Hypothalamus (tissue), 51 donors: ENCODE results near the gene SGPP2.

Experiments used
- DNase-seq, 51 donors: peaks; one replicate each; lab custom pipeline; 2025; lab: John Stamatoyannopoulos, UW

SGPP2 gene

GRCh38 chr2:222521099-222521498 lies 96.8 kb downstream of the SGPP2 start:
- no peak for DNase-seq

GRCh38 chr2:222522082-222522481 lies 97.7 kb downstream of the SGPP2 start:
- DNase-seq: no peak

- no peak for DNase-seq
Observed at GRCh38 chr2:222523783-222524544, 99.6 kb downstream of the SGPP2 start.

DNA sequence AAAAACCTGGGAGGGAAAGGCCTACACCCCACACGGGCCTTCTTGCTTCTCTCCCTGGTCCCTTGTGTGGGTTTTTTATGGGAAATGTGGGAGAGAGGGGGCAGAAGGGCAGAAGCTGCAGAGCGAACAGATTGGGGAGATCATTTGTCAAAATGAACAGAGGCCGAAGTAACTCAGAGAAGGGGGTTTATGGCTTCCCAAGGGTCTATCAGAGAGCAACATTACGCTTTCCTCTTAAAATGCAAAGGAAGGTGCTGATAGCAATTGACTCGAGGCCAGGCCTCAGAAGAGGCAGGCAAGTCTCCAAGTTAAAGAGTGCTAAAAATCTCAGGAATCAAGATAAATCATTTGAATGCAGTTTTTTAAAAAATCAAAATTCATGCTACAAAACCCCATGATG lies 101.5 kb downstream of the SGPP2 start:
- no peak for DNase-seq

GRCh38 chr2:222526480-222527277 lies 102.3 kb downstream of the SGPP2 start:
- no peak for DNase-seq

- DNase-seq: no peak
Observed at GRCh38 chr2:222532315-222532714, 108.0 kb downstream of the SGPP2 start.

- DNase-seq: no peak
Observed at GRCh38 chr2:222535477-222535876, 111.1 kb downstream of the SGPP2 start.

- no peak for DNase-seq
Observed at GRCh38 chr2:222538535-222538934, 114.2 kb downstream of the SGPP2 start.

GRCh38 chr2:222544661-222545060 lies 120.3 kb downstream of the SGPP2 start:
- no peak for DNase-seq

- DNase-seq: no peak
Observed at GRCh38 chr2:222545823-222546795, 121.8 kb downstream of the SGPP2 start.

- DNase-seq: no peak
Observed at GRCh38 chr2:222547083-222547482, 122.7 kb downstream of the SGPP2 start.

GRCh38 chr2:222548992-222549391 lies 124.6 kb downstream of the SGPP2 start:
- DNase-seq: peak in 6 of 51 donors; percentile 6 to 21 (median 11)

DNA sequence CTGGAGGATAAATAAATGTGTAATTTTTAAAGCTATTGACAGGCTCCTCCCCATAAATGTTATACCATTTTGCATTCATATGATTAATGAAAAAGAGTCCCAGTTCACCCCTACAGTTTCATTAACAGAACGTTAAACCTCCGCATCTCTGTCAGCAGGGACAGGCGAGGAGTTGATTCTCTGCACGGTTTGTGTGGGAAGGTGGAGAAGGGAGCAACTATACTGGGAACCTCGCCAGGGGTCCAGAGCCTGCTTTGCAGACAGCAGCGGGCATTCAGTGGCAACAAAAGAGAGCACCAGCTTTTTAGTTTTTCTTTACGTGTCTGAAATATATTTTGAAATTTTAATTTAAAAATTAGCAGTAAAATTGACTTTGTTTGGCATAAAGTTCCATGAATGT lies 130.2 kb downstream of the SGPP2 start:
- DNase-seq: no peak

GRCh38 chr2:222561151-222561550 lies 136.8 kb downstream of the SGPP2 start:
- no peak for DNase-seq

DNA sequence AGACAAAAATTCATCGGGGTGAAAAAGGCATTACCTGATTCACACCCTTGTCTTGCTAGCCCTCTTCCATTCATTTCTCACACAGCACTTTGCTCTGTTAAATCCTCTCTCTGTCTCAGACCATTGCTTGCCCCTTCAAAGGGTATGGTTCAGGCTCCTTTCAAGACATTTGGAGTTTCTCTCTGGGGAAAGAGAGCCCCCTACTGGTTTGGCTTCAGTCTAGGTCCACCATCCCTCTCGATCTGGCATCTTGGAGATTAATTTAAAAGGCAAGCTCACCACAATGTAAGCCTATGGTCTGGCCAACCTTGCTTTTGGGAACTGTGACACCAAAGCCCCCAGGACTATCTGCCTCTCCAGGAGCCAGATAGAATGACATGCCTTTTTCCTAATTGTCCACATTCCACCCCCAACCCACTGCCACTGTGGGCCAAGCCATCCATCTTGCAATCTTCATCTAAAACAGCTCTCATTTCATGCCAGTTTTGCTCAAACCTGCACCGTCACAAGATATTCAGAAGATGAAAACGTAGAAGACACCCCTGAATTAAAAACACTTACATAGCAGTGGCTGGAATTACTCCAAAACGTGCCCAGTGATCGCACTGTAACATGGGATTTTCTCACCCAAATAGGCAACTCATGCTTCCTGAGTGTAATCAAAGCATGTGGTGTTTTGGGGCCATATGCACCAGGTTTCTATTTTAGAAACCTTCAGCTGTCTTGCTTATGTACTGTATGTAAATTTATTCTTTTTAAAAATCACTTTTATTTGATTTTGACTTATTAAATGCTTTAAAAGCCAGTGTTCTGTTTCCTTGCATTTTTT lies 137.7 kb downstream of the SGPP2 start:
- peak in 10 of 51 donors; percentile 2 to 28 (median 16) for DNase-seq

DNA sequence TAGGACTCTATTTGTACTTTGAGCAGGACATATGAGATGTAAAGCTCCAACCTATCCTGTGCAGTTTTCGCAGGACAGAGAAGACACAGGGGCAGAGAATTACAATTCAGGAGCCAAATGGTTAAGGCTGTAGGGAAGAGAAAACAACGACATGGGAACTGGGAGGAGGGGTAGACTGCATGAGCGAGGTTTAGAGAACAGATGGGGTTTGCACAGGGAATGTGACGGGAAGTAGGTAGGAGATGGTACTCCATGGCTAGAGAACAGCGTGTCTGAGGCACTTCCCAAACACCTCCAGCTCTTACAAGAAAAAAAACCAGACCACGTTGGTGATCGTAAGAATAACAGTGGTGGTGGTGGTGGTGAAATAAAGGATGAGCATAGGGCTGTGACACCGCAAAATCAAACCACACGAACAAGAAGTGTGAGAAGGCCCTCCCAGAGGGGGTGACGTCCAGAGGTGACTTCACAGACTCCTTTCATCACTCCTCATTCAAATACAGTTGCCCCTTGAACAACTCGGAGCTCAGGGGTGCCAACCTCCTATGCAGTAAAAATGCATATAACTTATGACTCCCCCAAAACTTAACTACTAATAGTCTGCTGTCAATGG lies 138.9 kb downstream of the SGPP2 start:
- peak in 1 of 51 donors; percentile 23 for DNase-seq

GRCh38 chr2:222563936-222564335 lies 139.6 kb downstream of the SGPP2 start:
- peak in 1 of 51 donors; percentile 11 for DNase-seq

DNA sequence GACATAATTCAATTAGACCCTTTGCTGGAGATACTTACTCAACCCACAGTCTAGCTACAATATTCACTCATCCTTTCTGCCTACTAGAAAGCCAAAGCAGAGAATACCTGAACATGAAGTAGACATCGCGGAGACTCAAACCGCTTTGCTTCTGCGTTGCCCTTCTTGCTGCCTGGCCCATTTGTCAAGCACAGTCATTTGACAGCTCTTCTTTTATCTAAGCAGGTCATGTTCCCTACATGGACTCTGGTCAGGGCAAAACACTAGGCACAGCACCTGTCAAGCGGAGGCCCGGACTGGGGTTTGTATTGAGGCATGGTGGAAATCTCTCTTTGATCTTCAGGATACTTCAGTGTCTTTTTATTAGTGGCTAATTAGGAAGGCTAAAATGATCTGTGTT lies 141.9 kb downstream of the SGPP2 start:
- no peak for DNase-seq

GRCh38 chr2:222568865-222569264 lies 144.5 kb downstream of the SGPP2 start:
- DNase-seq: peak in 2 of 51 donors; percentile 2 to 11
